CD4-positive, alpha-beta T cell treated with Interferon gamma for 1 hour (primary cell): Measurements from ENCODE around the gene FLNA.
"Not testable (repeated sequence)": the region's sequence is repeated elsewhere in the genome, so short reads cannot be mapped to it uniquely, and the experiment has no call there.

Source experiments
- DNase-seq: peaks from one replicate; pipeline ENCODE4 v3.0.0-alpha.2; 2020

Gene FLNA

GRCh38 chrX:154355776-154356140 lies 18.7 kb downstream of the FLNA start:
- DNase-seq: no peak

DNA sequence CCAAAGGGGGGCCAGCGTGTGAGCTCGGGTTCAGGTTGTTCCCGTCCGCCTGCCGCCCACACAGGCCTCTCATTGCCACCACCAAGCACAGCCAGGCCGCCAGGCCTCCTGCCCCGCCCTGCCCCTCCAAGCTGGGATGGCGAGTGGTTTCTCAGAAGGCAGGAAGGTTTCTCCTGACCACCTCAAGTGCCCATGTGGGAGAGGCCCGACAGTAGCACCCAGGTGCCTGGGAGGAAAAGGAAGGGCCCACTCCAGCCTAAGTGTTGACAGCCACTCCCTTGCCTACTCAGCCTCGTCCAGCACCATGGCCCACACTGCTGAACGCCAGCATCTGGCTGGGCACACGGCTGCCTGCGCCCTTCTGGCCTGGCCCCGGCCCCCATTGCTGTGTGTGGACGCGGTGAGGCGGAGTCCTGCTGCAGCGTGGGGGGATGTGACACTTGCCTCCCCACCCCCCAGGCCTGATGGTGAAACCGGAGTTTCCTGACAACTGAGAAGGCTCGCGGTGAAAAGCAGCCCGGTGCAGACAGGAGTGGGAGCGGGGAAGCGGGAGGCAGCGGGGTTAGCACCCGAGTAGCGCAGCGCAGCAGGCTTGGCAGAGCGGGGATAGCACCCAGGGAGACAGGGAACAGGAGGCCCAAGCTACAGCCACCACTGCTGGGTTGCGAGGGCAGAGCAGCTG lies 19.2 kb downstream of the FLNA start:
- DNase-seq: no peak

GRCh38 chrX:154354516-154354915 lies 19.9 kb downstream of the FLNA start:
- no peak for DNase-seq

DNA sequence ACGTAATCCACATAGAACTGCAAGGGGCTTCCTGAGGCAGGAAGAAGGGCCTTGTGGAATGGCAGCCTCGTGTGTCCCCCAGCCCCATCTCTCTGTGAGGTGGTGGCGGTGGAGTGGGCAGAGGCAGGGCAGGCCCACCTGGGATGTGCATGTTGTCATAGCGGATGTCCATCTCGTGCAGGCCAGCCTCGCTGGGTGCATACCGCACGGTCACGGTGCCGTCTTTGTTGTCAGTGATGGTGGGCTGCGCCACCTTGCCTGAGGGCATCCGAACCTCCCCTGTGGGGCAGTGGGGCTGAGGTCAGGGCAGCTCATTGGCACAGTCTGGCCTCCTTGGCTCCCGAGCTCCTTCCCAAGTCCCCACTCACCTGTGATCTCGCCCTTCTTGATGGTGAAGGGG lies 20.4 kb downstream of the FLNA start:
- DNase-seq: no peak

- DNase-seq: no peak
These were observed 21.1 kb downstream of the FLNA start for GRCh38 chrX:154353172-154353843.

DNA sequence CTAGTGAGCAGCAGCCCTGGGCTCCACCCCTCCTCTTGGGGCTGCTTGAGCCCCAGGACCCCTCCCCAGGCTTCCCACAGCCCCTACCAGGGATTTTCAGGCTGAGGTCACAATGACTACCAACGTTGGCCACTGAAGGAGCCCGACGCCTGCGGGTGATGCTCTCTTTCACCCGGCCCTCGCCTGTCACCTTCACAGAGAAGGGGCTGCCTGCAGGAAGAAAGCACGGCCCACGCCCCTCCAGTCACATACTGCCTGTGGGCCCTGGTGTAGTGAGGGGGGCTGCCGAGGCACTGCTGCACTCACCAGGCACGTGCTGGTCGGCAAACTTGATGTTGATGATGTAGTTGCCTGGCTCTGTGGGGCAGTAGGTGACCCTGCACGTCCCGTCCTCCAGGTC lies 22.0 kb downstream of the FLNA start:
- DNase-seq: no peak

GRCh38 chrX:154352012-154352401 lies 22.4 kb downstream of the FLNA start:
- no peak for DNase-seq

DNA sequence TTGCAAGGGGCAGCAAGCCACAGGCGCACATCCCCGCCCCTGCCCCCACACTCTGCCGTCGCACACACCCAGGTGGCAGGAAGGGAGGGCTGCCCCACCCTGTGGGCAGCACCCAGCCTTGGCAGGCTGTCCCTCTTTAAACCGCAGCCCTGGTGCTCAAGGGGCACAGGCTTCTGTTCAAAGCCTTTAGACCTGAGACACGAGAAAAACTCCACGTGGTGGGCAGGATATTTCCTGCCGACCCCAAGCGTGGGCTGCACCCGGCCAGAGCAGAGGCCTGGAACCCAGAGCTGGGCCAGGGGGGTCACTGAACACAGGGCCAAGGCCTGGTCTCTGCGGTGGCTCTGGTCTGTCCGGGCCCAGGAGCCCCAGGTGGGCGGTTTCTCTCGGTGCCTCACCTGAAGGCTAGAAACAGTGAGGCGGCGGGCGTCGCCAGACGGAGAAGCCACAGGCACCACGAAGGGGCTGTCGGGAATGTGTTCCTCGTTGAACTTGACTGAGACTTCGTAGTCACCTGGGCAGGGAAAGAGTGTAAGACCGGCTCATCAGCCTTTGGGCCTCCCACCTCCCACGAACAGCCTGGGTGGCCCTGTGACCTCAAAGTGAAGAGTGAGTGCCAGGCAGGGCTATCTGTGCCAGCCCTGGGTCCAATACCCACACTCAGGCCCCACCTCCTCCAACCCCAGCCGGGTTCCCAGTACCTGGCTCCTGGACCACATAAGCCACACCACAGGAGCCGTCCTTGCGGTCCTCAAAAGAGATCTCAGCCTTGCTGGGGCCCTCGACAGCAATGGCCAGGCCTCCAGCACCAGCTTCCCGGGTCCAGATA lies 23.0 kb downstream of the FLNA start:
- peak; percentile 67 for DNase-seq

DNA sequence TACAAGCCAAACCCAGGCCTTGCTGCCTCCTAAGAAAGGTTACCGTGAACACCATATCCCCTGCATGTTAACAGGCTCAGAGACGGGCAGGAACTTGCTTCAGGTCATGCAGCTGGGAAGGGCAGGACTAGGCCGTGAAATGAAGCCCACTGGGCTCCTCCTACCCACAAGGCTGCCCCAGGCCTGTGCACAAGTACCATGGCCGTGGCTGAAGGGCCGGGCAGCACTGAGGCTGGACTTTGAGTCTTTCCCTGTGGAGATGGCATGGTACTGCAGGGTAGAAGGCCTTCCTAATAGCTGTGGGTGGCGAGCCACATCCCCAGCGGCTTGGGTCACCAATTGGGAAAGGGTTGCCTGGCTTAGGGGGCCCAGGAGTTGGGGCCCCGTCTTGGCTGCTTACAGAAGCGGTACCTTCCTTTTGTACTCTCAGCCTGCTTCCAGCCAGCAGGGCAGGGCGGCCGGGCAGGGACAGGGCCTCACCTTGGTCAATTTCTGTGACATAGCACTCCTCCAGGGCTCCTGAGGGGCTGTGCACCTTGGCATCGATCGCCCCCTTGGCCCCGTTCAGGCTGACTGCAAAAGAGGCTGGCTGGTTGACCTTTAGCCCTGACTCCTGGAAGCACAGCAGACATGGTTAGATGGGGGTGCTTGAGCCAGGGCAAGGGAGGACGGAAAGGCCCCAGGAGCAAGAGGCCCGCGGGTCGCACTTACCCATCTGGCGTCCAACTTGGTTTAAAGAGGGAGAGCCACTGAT lies 23.8 kb downstream of the FLNA start:
- DNase-seq: no peak

DNA sequence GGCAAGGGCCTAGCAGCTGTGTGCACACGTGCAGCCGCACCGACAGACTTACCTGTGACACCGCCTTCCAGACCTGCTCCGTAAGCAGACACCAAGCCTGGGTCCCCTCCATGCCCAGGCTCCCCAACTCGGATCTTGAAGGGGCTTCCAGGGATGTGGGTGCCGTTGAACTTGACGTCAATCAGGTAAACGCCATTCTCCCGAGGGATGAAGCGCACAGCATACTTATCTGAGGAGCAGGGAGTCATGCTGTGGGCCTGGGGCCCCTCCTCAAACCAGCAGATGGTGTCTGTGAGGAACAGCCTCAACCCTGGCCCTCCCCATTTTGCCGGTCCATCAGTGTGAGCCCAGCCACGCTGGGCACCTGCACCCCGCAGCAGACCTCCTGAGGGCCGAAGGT lies 24.5 kb downstream of the FLNA start:
- no peak for DNase-seq

- DNase-seq: peak; percentile 29
These were observed 25.0 kb downstream of the FLNA start for GRCh38 chrX:154349359-154349935.

DNA sequence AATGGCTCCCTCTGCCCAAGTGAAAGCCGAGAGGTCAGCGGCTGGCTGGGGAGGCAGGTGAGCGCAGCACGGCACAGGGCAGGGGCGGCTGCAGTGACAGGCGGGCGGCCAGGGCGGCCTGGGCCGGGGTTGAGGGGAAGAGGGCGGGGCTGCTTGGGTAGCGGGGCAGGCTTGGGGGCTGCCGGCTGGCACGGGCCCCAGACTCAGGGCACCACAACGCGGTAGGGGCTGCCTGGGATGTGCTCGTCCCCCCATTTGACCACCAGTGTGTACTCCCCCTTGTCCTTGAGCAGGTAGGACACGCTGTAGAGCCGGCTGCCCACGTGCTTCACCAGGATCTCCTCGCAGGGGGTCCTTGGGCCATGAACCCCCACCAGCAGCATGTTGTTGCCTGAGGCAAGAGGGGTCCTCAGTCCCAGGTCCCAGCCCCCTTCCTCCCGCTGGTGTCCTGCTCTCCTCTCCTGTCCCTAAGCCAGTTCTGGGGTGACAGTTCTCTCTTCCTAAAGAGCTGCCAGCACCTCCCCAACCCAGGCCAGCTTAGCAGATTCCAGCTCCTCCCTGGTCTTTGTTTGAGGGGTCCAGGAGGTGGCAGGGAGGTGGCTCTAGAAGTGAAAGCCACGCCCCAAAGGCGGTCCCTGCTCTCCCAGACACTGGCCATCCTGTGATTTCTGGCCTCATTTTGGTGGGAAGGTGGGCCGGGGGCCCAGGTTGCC lies 25.6 kb downstream of the FLNA start:
- DNase-seq: no peak

- DNase-seq: no peak
These were observed 26.3 kb downstream of the FLNA start for GRCh38 chrX:154348114-154348531.

DNA sequence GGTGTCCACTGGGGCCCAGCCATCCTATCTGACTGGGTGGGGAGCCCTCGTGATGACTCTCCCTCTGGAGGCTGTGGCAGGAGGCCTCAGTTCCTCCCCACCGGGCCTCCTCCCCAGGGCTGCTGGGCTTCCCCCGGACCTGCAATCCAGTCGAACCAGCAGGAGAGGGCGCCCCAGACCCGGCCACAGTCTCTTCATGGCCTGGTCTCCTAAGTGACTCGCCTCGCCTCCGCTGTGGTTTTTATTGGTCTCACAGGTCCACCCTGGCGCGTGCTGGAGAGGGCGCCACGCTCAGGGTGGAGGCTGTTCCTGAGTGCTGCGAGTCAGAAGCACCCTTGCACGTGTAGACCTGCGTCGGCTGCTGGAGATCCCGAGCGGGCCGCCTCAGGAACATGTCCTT lies 30.8 kb downstream of the FLNA start:
- DNase-seq: not testable (repeated sequence)

- not testable (repeated sequence) for DNase-seq
These were observed 31.4 kb downstream of the FLNA start for GRCh38 chrX:154343063-154343462.

DNA sequence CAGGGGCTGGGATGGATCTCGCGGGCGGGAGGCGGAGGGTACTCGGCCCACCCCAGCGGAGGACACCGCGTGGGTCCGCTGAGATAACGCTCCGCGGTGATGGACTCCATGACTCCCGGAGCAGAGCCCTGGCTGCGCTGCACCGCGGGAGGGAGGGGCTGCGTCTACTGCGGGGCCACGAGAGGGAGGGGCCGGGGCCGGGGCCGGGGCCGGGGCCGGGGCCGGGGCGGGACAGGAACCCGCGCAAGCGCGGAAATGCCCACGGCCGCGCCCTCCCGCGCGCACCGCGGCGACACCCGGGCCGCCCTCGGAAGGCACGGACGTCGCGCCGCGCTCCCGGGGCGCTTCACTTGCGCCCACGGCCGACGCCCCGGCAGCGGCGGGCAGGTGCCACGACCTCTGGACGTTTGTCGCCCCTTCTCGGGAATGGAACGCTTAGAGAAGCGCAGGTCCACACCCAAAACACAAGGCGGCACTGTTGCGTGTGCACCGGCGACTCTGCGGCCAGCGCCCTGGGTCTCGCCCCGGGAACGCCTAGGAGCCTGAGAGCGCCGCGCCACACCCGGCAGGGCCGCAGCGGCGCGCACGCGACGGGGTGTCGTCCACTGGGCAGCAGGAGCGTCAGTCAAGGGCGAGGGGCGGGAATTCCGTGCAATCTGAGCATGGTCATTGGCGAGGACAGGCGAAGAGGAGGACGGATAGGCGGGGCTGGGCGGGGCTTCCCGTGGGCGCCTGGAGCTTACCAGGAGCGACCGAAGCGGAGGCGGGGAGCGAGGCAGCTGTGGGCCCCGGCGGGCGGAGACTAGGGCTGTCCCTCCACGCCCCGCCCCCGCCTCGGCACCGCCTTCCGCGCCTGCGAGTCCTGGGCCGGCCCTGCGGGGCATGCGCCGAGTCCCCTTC lies 32.8 kb downstream of the FLNA start:
- not testable (repeated sequence) for DNase-seq

- DNase-seq: no peak
These were observed 39.9 kb downstream of the FLNA start for GRCh38 chrX:154334496-154334895.

DNA sequence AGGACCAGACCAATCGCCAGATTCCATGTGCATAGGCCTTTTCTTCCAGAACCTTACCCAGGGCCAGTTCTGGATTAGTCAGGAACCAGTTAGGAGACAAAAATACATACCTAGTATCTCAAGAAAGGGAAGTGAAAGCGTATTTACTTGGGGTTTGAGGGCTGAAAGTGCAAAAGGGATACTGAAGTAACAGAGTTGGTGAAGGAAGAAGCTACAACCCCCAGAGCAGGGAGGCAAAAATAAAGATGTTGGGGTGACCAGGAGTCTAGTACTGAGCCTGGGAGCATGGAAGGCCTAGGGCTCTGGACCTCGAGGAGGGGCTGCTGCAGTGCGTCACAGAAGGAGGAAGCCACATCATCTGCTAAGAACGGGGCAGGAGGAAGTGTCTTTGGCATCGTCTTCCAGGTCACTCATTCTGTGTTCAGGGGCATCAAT lies 40.6 kb downstream of the FLNA start:
- no peak for DNase-seq

GRCh38 chrX:154333116-154333515 lies 41.3 kb downstream of the FLNA start:
- no peak for DNase-seq

- no peak for DNase-seq
These were observed 41.9 kb downstream of the FLNA start for GRCh38 chrX:154332561-154332960.

- DNase-seq: no peak
These were observed 45.1 kb downstream of the FLNA start for GRCh38 chrX:154329294-154329693.
